ENCODE results near the gene NDUFA12.

DNA sequence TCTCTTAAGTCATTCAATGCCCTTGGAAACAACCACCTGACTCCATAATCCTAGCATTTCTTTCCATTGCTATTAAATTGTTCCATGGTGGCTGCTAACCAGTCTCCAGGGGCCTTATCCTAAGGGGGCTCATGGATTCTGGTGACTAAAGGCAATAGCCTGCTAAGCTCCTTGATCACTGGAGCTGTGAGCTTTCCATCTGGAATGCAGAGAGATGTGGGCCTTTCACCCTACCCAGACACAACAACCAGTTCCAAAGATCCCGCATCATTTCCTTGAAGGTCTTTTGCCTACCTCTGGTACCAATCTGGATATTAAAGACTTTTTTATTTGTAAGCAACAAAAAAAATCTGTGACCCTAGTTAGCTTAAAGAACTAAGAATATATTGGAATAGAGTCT, 32.9 kb downstream of the NDUFA12 start:
- TF ChIP-seq CTCF (conservative IDR thresholded peaks at IDR 0.05; ENCODE audit: low read depth, low read length) (no peak), MAFK (IDR thresholded peaks at IDR 0.05; ENCODE audit: low read depth, low read length) (no peak), RAD21 (IDR thresholded peaks at IDR 0.05; ENCODE audit: low read length) (no peak), POLR2A (IDR thresholded peaks at IDR 0.05; ENCODE audit: low read depth, low read length) (no peak), BHLHE40 (IDR thresholded peaks at IDR 0.05; ENCODE audit: low read depth, low read length) (no peak), NFE2L2 (IDR thresholded peaks at IDR 0.05; ENCODE audit: low read depth, low read length) (no peak), FOS (IDR thresholded peaks at IDR 0.05; ENCODE audit: low read depth, low read length) (no peak), RFX5 (IDR thresholded peaks at IDR 0.05; ENCODE audit: low read depth, low read length) (no peak), USF2 (IDR thresholded peaks at IDR 0.05; ENCODE audit: low read depth, low read length) (no peak), SMC3 (IDR thresholded peaks at IDR 0.05; ENCODE audit: low read depth, low read length) (no peak)
- TF ChIP-seq, protein P1, sequence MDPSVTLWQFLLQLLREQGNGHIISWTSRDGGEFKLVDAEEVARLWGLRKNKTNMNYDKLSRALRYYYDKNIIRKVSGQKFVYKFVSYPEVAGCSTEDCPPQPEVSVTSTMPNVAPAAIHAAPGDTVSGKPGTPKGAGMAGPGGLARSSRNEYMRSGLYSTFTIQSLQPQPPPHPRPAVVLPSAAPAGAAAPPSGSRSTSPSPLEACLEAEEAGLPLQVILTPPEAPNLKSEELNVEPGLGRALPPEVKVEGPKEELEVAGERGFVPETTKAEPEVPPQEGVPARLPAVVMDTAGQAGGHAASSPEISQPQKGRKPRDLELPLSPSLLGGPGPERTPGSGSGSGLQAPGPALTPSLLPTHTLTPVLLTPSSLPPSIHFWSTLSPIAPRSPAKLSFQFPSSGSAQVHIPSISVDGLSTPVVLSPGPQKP (IDR thresholded peaks at IDR 0.05; ENCODE audit: borderline replicate concordance, low read depth, low read length): no peak
